HepG2 (cell line): Measurements from ENCODE around the gene TCFL5. TPM values are rescaled to one million over a fixed set of nuclear protein-coding genes. Genes with fewer than 3 reads are reported as not detected.

Experiments used
- ATAD3A ChIP-seq: sonication (generic); formaldehyde crosslinking; IDR thresholded peaks from 2 replicates; pipeline ENCODE4 v1.4.0; 2020; ENCODE audit warnings: missing genetic modification reagents
- HMG20A ChIP-seq: IDR thresholded peaks from 2 replicates; pipeline ENCODE4 v1.6.1; 2016; ENCODE audit warnings: borderline replicate concordance
- MTA1 ChIP-seq: sonication (generic); formaldehyde crosslinking; IDR thresholded peaks from 2 replicates; pipeline ENCODE4 v1.4.0; 2020; ENCODE audit warnings: missing genetic modification reagents, mild to moderate bottlenecking, borderline replicate concordance
- NCOA5 ChIP-seq: sonication (generic); formaldehyde crosslinking; IDR thresholded peaks from 2 replicates; pipeline ENCODE4 v1.4.0; 2020; ENCODE audit warnings: missing genetic modification reagents
- SIN3B ChIP-seq: fragments of 150-350 bp; IDR thresholded peaks from 2 replicates; pipeline ENCODE4 v1.6.1; 2014; ENCODE audit warnings: low read length
- ZFP36L1 ChIP-seq: sonication (generic); formaldehyde crosslinking; IDR thresholded peaks from 2 replicates; pipeline ENCODE4 v1.8.0; 2022; ENCODE audit warnings: mild to moderate bottlenecking, missing genetic modification reagents, moderate library complexity
- ZFX ChIP-seq: sonication (generic); formaldehyde crosslinking; IDR thresholded peaks from 2 replicates; pipeline ENCODE4 v1.4.0; 2020; ENCODE audit warnings: mild to moderate bottlenecking, low read depth, missing genetic modification reagents, moderate library complexity
- ZNF12 ChIP-seq: sonication (generic); formaldehyde crosslinking; IDR thresholded peaks from 2 replicates; pipeline ENCODE4 v1.5.0; 2020; ENCODE audit warnings: missing genetic modification reagents
- ZNF274 ChIP-seq: sonication (generic); formaldehyde crosslinking; IDR thresholded peaks from 2 replicates; pipeline ENCODE4 v1.5.1; 2020; ENCODE audit warnings: mild to moderate bottlenecking, missing genetic modification reagents
- ZNF3 ChIP-seq: IDR thresholded peaks from 2 replicates; pipeline ENCODE4 v1.7.0; 2017; ENCODE audit warnings: inconsistent platforms
- ZNF343 ChIP-seq: sonication (generic); formaldehyde crosslinking; IDR thresholded peaks from 2 replicates; pipeline ENCODE4 v1.4.0; 2020; ENCODE audit warnings: mild to moderate bottlenecking, missing genetic modification reagents
- ZNF484 ChIP-seq: sonication (generic); formaldehyde crosslinking; IDR thresholded peaks from 2 replicates; pipeline ENCODE4 v1.5.1; 2020; ENCODE audit warnings: mild to moderate bottlenecking, low read depth, missing genetic modification reagents, borderline replicate concordance
- ZNF777 ChIP-seq: sonication (generic); formaldehyde crosslinking; IDR thresholded peaks from 2 replicates; pipeline ENCODE4 v1.4.0; 2020; ENCODE audit warnings: missing genetic modification reagents
- polyA plus RNA-seq, 8 experiments: library from polyadenylated mRNA; depleted of rRNA in 3 of 8; stranded (reverse) in 7 of 8; unstranded in 1 of 8; fragments of >200 nt; fragmentation: Illumina TruSeq in 4 of 8; extraction: Trizol in 4 of 8; gene quantifications; 2 replicates each; pipeline versions ENCODE4 v1.2.1 to v1.2.3, GENCODE V29; 2011 to 2016; ENCODE audit warnings: low read depth in 4 of 8, missing spikeins in 1 of 8, mixed read lengths in 1 of 8; ENCODE audit not compliant: insufficient read depth in 1 of 8
- total RNA-seq, 5 experiments: library from RNA; depleted of rRNA; stranded (reverse); fragments of >200 nt; fragmentation: Illumina TruSeq; extraction: Trizol; gene quantifications; 2 replicates each; pipeline ENCODE4 v1.2.3, GENCODE V29; 2016; ENCODE audit warnings: low read depth in 1 of 5
- TF ChIP-seq, protein P1 (sequence below): sonication (generic); formaldehyde crosslinking; conservative IDR thresholded peaks from 2 replicates; pipeline ENCODE4 v1.8.0; 2022; ENCODE audit warnings: low read depth, missing genetic modification reagents
- TF ChIP-seq, protein P2 (sequence below), 2 experiments: fragments of 450-650 bp in 1 of 2; sonication (generic) in 1 of 2; formaldehyde crosslinking in 1 of 2; IDR thresholded peaks; 2 replicates each; pipeline versions ENCODE4 v1.6.1 to v1.8.0; 2016 to 2022; ENCODE audit warnings: antibody characterized with exemption in 1 of 2, mild to moderate bottlenecking in 1 of 2, missing genetic modification reagents in 1 of 2
- TF ChIP-seq, protein P3 (sequence below): sonication (generic); formaldehyde crosslinking; IDR thresholded peaks from 2 replicates; pipeline ENCODE4 v1.4.0; 2020; ENCODE audit warnings: missing genetic modification reagents, borderline replicate concordance

Gene TCFL5
- total and polyA plus RNA-seq, 2 of the 13 experiments (the other 11 are each of a cell fraction or from before 2014, with no cell fraction given) = 14.8 to 20.0 TPM

DNA sequence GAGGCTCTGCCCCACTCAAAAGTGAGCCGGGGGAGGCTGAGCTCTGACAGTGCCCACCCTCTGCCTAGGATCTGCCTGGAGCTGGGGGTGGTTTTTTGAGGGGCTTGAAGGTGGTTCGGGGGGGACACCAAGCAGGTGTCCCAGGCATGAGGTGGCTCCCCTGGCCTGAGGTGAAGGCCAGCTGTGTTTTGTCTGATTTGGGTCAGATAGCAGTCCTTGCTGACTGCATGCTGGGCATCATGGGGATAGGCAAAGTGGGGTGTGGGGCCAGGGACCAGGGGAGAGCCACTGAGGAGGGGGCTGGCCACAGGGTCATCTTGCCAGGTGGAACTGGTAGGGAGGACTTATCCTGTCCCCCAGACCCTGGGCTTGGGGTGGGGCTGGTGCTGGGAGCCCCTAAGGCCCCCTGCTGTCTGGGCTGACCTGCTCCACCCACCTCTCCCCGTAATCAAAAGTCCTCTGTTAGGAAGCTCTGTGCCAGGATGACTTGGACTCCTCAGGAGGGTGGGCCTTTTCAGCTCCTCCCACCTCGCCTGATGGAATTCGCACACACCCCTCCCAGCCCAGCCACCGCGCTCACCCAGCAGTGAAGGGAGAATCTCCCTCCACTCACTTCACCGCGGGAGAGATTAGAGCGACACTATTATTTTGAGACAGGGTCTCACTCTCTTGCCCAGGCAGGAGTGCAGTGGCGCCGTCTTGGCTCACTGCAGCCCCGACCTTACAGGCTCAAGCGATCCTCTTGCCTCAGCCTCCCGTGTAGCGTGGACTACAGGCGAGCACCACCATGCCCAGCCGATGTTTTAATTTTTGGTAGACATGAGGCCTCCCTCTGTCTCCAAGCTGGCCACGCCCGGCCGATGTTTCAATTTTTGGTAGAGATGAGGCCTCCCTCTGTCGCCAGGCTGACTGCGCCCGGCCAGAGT lies 46.3 kb downstream of the TCFL5 start (continued):
- no peak for TF ChIP-seq SIN3B
- no peak for TF ChIP-seq MTA1 (CRISPR knock-in tag)
- no peak for TF ChIP-seq NCOA5 (CRISPR knock-in tag)
- TF ChIP-seq ZFP36L1 (CRISPR knock-in tag) = no peak
- no peak for TF ChIP-seq ZNF3 (CRISPR knock-in tag)
- TF ChIP-seq, protein P1, sequence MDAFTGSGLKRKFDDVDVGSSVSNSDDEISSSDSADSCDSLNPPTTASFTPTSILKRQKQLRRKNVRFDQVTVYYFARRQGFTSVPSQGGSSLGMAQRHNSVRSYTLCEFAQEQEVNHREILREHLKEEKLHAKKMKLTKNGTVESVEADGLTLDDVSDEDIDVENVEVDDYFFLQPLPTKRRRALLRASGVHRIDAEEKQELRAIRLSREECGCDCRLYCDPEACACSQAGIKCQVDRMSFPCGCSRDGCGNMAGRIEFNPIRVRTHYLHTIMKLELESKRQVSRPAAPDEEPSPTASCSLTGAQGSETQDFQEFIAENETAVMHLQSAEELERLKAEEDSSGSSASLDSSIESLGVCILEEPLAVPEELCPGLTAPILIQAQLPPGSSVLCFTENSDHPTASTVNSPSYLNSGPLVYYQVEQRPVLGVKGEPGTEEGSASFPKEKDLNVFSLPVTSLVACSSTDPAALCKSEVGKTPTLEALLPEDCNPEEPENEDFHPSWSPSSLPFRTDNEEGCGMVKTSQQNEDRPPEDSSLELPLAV (CRISPR knock-in tag) = no peak
- TF ChIP-seq ATAD3A (CRISPR knock-in tag) = no peak
- TF ChIP-seq, protein P2, sequence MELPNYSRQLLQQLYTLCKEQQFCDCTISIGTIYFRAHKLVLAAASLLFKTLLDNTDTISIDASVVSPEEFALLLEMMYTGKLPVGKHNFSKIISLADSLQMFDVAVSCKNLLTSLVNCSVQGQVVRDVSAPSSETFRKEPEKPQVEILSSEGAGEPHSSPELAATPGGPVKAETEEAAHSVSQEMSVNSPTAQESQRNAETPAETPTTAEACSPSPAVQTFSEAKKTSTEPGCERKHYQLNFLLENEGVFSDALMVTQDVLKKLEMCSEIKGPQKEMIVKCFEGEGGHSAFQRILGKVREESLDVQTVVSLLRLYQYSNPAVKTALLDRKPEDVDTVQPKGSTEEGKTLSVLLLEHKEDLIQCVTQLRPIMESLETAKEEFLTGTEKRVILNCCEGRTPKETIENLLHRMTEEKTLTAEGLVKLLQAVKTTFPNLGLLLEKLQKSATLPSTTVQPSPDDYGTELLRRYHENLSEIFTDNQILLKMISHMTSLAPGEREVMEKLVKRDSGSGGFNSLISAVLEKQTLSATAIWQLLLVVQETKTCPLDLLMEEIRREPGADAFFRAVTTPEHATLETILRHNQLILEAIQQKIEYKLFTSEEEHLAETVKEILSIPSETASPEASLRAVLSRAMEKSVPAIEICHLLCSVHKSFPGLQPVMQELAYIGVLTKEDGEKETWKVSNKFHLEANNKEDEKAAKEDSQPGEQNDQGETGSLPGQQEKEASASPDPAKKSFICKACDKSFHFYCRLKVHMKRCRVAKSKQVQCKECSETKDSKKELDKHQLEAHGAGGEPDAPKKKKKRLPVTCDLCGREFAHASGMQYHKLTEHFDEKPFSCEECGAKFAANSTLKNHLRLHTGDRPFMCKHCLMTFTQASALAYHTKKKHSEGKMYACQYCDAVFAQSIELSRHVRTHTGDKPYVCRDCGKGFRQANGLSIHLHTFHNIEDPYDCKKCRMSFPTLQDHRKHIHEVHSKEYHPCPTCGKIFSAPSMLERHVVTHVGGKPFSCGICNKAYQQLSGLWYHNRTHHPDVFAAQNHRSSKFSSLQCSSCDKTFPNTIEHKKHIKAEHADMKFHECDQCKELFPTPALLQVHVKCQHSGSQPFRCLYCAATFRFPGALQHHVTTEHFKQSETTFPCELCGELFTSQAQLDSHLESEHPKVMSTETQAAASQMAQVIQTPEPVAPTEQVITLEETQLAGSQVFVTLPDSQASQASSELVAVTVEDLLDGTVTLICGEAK (IDR thresholded peaks at IDR 0.05) = no peak
- TF ChIP-seq, protein P2 (CRISPR knock-in tag; IDR thresholded peaks at IDR 0.05) = no peak
- no peak for TF ChIP-seq ZNF484 (CRISPR knock-in tag)
- peak; percentile 59 for TF ChIP-seq ZFX (CRISPR knock-in tag)
- peak; percentile 82; the same call in 1 of the 2 replicates for TF ChIP-seq ZNF343
- TF ChIP-seq ZNF777 (CRISPR knock-in tag) = peak; percentile 38; the same call in 1 of the 2 replicates
- TF ChIP-seq, protein P3, sequence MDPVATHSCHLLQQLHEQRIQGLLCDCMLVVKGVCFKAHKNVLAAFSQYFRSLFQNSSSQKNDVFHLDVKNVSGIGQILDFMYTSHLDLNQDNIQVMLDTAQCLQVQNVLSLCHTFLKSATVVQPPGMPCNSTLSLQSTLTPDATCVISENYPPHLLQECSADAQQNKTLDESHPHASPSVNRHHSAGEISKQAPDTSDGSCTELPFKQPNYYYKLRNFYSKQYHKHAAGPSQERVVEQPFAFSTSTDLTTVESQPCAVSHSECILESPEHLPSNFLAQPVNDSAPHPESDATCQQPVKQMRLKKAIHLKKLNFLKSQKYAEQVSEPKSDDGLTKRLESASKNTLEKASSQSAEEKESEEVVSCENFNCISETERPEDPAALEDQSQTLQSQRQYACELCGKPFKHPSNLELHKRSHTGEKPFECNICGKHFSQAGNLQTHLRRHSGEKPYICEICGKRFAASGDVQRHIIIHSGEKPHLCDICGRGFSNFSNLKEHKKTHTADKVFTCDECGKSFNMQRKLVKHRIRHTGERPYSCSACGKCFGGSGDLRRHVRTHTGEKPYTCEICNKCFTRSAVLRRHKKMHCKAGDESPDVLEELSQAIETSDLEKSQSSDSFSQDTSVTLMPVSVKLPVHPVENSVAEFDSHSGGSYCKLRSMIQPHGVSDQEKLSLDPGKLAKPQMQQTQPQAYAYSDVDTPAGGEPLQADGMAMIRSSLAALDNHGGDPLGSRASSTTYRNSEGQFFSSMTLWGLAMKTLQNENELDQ (CRISPR knock-in tag) = no peak
- TF ChIP-seq ZNF12 = no peak
- TF ChIP-seq ZNF274 = no peak
- TF ChIP-seq HMG20A = no peak
